IPS-NIHi7 (cell line): ENCODE results near the gene KIF9.
"Not testable (repeated sequence)": the region's sequence is repeated elsewhere in the genome, so short reads cannot be mapped to it uniquely, and the experiment has no call there.

Experiments
- DNase-seq: peaks from one replicate; pipeline ENCODE4 v3.0.0; 2012; ENCODE audit warnings: mixed read lengths; ENCODE audit errors: extremely low spot score

KIF9 gene

GRCh38 chr3:47181685-47182084 lies 100.9 kb downstream of the KIF9 start:
- not testable (repeated sequence) for DNase-seq

GRCh38 chr3:47180011-47180410 lies 102.6 kb downstream of the KIF9 start:
- not testable (repeated sequence) for DNase-seq
